ENCODE results near the gene ABCG5. TPM values are rescaled to one million over a fixed set of nuclear protein-coding genes. Genes with fewer than 3 reads are reported as not detected.

ABCG5 gene
- total RNA-seq, 2 experiments from 2014 or later = not detected

DNA sequence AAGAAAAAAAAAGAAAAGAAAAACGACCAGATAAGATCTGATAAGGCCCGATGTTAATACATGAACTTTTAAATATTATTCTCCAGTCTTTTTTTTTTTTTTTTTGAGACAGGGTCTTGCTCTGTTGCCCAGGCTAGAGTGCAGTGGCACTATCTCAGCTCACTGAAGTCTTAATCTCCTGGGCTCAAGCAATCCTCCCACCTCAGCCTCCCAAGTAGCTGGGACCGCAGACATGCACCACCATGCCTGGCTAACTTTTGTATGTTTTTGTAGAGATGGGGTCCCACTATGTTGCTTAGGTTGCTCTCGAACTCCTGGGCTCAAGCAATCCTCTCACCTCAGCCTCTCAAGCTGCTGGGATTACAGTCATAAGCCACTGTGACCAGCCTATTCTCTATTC lies 1.6 kb downstream of the ABCG5 start:
- no peaks in the 10 kb centered on the region for H3K36me3 Mint-ChIP-seq (ENCODE audit: low read depth)
- ATAC-seq (ENCODE audit: poor library complexity) (no peak), DNase-seq (no peak)
- Histone ChIP-seq H3K27me3 (ENCODE audit: control insufficient read depth in 1 of 2, insufficient read depth in 2 of 2, low read length in 2 of 2) (no peaks in the 10 kb centered on the region), H3K9me3 (ENCODE audit: control insufficient read depth in 1 of 2, insufficient read depth in 1 of 2, low read length in 2 of 2) (no peaks in the 10 kb centered on the region), H3K27ac (ENCODE audit: low read depth in 1 of 2, low read length in 2 of 2) (no peak overlapping the region), H3K36me3 (ENCODE audit: insufficient read depth, low read length) (no peaks in the 10 kb centered on the region), H3K4me1 (ENCODE audit: insufficient read depth, low read length) (no peaks in the 10 kb centered on the region), H3K4me3 (ENCODE audit: low read length) (no peak overlapping the region)
- no peak overlapping the region for H3K27ac Mint-ChIP-seq
- no peaks in the 10 kb centered on the region for H3K9me3 Mint-ChIP-seq
- no peaks in the 10 kb centered on the region for H3K27me3 Mint-ChIP-seq
- POLR2A ChIA-PET = no interaction called here
- H3K4me3 Mint-ChIP-seq = no peak overlapping the region
- CTCF ChIA-PET = no interaction called here
- intact Hi-C loops (cut with DNase I, micrococcal nuclease) = no loop called here
- TF ChIP-seq, protein P1, sequence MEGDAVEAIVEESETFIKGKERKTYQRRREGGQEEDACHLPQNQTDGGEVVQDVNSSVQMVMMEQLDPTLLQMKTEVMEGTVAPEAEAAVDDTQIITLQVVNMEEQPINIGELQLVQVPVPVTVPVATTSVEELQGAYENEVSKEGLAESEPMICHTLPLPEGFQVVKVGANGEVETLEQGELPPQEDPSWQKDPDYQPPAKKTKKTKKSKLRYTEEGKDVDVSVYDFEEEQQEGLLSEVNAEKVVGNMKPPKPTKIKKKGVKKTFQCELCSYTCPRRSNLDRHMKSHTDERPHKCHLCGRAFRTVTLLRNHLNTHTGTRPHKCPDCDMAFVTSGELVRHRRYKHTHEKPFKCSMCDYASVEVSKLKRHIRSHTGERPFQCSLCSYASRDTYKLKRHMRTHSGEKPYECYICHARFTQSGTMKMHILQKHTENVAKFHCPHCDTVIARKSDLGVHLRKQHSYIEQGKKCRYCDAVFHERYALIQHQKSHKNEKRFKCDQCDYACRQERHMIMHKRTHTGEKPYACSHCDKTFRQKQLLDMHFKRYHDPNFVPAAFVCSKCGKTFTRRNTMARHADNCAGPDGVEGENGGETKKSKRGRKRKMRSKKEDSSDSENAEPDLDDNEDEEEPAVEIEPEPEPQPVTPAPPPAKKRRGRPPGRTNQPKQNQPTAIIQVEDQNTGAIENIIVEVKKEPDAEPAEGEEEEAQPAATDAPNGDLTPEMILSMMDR (IDR thresholded peaks at IDR 0.05) = no peak
- no peaks in the 10 kb centered on the region for H3K4me1 Mint-ChIP-seq (ENCODE audit: low read depth)

- Mint-ChIP-seq H3K4me1 (ENCODE audit: low read depth) (no peaks in the 10 kb centered on the region), H3K9me3 (no peaks in the 10 kb centered on the region), H3K36me3 (ENCODE audit: low read depth) (no peaks in the 10 kb centered on the region), H3K27ac (no peak overlapping the region), H3K4me3 (no peak overlapping the region), H3K27me3 (peaks cover 23% of the 10 kb centered on the region)
- TF ChIP-seq, protein P1 (IDR thresholded peaks at IDR 0.05) = no peak
- Histone ChIP-seq H3K9me3 (ENCODE audit: control insufficient read depth in 1 of 2, insufficient read depth in 1 of 2, low read length in 2 of 2) (no peaks in the 10 kb centered on the region), H3K4me3 (ENCODE audit: low read length) (no peak overlapping the region), H3K4me1 (ENCODE audit: insufficient read depth, low read length) (peaks cover 2% of the 10 kb centered on the region), H3K27ac (ENCODE audit: low read depth in 1 of 2, low read length in 2 of 2) (no peak overlapping the region), H3K27me3 (ENCODE audit: control insufficient read depth in 1 of 2, insufficient read depth in 2 of 2, low read length in 2 of 2) (peaks cover 9 to 18% of the 10 kb centered on the region in 2 experiments), H3K36me3 (ENCODE audit: insufficient read depth, low read length) (no peaks in the 10 kb centered on the region)
- DNase-seq = no peak
- intact Hi-C loops (cut with DNase I, micrococcal nuclease) = no loop called here
- CTCF ChIA-PET = no interaction called here
- POLR2A ChIA-PET = no interaction called here
- ATAC-seq (ENCODE audit: poor library complexity) = no peak
These were observed 6.2 kb downstream of the ABCG5 start for GRCh38 chr2:43832457-43832856.

- ATAC-seq (ENCODE audit: poor library complexity) (no peak), DNase-seq (no peak)
- POLR2A ChIA-PET = no interaction called here
- Histone ChIP-seq H3K27ac (ENCODE audit: low read depth in 1 of 2, low read length in 2 of 2) (no peak overlapping the region), H3K27me3 (ENCODE audit: control insufficient read depth in 1 of 2, insufficient read depth in 2 of 2, low read length in 2 of 2) (peaks cover 9 to 18% of the 10 kb centered on the region in 2 experiments), H3K36me3 (ENCODE audit: insufficient read depth, low read length) (no peaks in the 10 kb centered on the region), H3K4me1 (ENCODE audit: insufficient read depth, low read length) (peaks cover 2% of the 10 kb centered on the region), H3K4me3 (ENCODE audit: low read length) (no peak overlapping the region), H3K9me3 (ENCODE audit: control insufficient read depth in 1 of 2, insufficient read depth in 1 of 2, low read length in 2 of 2) (no peaks in the 10 kb centered on the region)
- TF ChIP-seq, protein P1 (IDR thresholded peaks at IDR 0.05) = no peak
- Mint-ChIP-seq H3K27me3 (peaks cover 26% of the 10 kb centered on the region), H3K4me1 (ENCODE audit: low read depth) (no peaks in the 10 kb centered on the region), H3K27ac (no peak overlapping the region), H3K36me3 (ENCODE audit: low read depth) (no peaks in the 10 kb centered on the region), H3K4me3 (no peak overlapping the region), H3K9me3 (no peaks in the 10 kb centered on the region)
- intact Hi-C loops (cut with DNase I, micrococcal nuclease) = no loop called here
- CTCF ChIA-PET = no interaction called here
These were observed 6.9 kb downstream of the ABCG5 start for GRCh38 chr2:43831543-43832294.

Data from CD4-positive, alpha-beta T cell (primary cell).